Epithelial cell of alveolus of lung (primary cell): ENCODE data around the gene C9orf153. TPM values are rescaled to one million over a fixed set of nuclear protein-coding genes. Genes with fewer than 3 reads are reported as not detected.

Experiments
- total RNA-seq: library from RNA; depleted of rRNA; stranded (reverse); fragments of >200 nt; gene quantifications from 2 replicates; pipeline ENCODE4 v1.2.1, GENCODE V29; 2015

The C9orf153 gene
- total RNA-seq, result not detected in 2 replicates

GRCh38 chr9:86259557-86259956 is at the start of gene C9orf153:
C9orf153 (minus strand) TSS chr9:86259657; CDS start chr9:86229603, 30,054 bp downstream.

GRCh38 chr9:86282077-86282978 is 22.9 kb upstream of the C9orf153 start, which contains the start of gene ISCA1:
ISCA1 (minus strand) TSS chr9:86282538; CDS start chr9:86282458, 80 bp downstream.

Other genes with a start within 250 kb of the C9orf153 start
- gene GOLM1, start 160.1 kb downstream of the C9orf153 start, total RNA-seq, result 61.8 and 68.3 TPM in 2 replicates
- gene ISCA1, start 22.9 kb upstream of the C9orf153 start, total RNA-seq, result 24.7 and 32.9 TPM in 2 replicates
- gene TUT7, start 94.8 kb upstream of the C9orf153 start, total RNA-seq, result 23.7 and 36.7 TPM in 2 replicates